ENCODE measurements around the gene TRIO.

TRIO gene

DNA sequence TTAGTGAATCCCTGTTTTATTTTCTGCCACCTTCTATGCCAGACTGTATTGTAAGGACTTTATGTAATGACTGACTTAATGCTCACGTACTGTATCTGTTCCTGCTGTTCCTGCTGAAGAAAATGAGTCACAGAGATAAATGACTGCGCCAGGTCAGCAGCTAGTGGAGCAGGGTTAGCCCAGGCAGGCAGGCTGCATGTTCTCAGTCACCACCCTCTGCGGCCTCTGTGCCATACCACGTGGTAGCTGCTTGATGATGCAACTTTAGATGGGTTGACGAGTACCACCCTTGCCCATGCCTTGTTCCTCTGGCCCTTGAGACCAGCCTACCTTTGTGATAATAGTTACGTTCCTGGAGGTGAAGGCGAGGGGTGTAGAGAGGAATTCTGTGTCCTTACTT lies 161.9 kb downstream of the TRIO start:
- no peak for DNase-seq

DNA sequence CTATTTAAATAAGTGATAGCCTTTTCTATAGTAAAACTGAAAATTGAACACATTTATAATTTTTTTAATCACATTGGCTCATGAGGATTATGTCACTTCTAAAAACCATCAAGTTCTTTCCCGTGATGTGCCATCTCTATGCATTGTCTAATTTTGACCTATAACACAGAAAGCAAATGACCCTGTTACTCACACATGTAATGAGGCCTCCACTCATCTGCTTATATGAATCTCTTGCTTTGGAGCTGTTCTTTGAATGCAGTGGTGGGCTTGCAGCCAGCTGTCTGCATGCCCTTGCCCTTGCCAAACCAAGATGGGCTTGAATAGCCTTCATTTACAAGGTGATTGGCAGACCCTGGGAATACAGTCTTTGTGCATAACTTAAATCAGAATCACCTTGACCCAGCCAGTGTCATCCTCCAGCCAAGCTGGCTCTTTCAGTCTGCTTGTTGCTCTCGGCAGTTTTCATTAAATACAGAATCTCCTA lies 163.2 kb downstream of the TRIO start:
- no peak for DNase-seq

DNA sequence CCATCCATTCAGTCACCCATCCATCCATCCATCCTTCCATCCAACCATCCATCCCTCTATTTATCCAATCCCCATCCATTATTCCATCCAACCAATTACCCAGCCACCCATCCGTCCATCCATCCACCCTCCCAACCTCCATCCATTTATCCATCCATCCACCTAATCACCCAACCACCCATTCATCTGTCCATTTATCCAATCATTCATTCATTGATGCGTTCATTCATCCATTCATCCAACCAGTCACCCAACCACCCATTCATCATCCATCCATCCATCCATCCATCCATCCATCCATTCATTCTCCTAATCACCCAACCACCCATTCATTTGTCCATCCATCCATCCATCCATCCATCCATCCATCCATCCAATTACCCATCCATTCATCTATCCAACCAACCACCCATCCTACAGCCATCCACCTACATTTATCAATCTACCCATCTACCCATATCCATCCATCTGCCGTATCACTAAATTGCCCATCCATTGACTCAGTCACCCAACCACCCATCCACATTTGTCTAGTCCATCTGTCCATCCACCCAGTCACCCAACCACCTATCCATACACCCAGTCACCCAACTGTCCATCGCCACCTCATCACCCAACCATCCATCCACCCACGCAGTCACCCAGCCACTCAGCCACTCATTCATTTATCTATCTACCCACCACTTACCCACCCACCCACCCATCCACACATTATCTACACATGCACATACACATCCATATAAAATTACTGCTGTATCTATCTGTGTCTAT lies 165.4 kb downstream of the TRIO start:
- DNase-seq: no peak

DNA sequence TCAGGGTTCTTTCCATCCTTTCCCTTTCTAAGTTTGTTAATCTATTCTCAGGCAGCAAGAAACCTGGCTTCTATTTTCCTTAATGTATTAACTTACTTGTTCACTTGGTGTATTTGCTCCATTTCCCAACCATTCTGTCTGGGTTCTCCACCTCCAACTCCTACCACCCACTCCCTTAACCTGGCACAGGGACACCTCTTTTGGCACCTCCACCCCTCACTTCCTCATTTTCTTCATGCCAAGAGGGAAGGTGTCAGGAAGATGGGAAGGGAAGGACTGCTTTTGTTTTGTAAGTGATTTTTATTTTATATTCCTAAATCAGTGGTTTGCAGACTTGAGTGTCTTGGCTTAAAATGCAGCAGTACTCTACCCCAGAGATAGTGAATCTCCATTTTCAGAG lies 166.1 kb downstream of the TRIO start:
- DNase-seq: no peak

DNA sequence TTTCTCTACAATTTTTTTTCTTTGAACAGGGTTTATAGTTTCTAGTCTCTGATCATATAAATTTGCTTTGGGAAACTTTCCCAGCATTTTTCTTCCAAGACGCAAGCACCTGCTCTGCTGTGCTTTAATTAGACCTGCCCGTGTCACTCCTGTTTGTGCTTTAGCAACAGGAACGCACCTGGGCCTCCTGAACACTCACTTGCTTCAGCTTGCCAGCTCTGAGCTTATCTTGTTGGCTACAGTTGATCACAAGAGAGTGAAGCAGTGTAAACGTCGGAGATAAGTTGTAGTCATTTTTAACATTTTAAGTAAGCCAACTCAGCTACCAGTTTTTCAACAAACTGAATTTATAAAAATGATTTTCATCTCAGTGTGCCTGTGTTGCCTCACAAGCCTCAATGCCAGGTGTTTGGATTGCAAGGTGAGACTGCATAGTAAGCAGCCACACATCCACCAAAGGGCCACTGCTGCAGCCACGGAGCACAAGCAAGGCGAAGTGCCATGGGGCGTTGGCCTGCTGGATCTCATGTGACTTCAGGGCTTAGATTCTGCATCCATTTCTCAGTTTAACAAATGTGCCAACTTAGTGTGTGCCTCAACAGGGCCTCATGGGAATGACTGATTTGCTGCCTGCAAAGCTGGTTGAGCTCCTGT lies 166.9 kb downstream of the TRIO start:
- DNase-seq: no peak

DNA sequence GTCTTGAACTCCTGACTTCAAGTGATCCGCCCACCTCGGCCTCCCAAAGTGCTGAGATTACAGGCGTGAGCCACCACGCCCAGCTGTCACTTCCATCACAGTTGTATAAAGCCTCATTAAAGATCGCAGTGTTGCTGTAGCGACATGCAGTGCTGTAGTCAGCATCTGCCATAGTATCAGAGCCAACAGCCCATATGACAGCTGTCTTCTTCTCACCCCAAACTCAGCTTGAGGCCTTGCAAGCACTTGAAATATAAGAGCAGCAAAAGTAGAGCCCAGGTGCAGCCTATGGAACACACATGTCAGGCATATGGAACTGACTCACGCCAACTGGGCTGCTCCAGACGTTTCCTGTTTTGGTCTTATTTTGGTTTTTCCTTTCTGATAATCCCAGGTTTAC lies 167.8 kb downstream of the TRIO start:
- no peak for DNase-seq

DNA sequence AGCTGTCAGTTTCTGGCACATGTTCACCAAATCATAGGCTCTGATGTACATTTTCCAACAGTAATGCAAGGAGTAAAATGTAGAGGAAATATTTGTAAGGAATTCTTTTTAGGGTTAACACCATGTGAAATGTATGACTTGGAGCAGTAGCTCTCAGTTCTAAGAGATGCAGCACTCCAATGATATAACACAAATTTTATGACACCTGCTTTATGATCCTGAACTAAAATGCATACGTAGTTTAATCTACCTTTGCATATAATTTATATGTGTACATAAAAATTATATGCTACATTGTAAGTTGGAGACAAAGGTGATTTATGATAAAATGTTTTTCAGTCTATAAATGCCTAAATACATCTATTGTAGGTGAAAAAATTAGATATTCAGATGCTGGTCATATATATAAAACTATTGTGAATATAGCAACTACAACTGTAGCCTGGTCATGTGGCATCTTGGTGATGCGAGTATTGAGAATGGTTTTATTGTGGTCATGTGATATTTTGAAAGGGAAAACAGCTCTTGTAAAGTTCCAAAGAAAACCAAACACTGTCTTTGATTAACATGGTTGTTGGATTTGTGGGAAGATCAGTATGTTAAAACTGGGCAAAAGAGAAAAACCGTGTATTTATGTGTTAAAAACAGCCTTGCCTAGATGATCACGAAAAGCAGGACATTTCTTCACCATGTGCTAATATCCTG lies 171.0 kb downstream of the TRIO start:
- DNase-seq: no peak

DNA sequence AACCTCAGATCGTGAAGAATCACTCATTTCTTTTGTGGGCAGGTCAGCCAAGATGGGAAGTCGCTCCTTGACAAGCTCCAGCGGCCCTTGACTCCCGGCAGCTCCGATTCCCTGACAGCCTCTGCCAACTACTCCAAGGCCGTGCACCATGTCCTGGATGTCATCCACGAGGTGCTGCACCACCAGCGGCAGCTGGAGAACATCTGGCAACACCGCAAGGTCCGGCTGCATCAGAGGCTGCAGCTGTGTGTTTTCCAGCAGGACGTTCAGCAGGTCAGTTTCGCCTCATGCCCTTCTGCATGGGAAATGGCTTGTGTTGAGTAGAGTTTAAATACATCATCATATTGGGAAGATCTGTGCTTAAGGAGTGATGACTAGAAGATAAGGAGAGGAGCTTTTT lies 173.3 kb downstream of the TRIO start:
- DNase-seq: no peak

DNA sequence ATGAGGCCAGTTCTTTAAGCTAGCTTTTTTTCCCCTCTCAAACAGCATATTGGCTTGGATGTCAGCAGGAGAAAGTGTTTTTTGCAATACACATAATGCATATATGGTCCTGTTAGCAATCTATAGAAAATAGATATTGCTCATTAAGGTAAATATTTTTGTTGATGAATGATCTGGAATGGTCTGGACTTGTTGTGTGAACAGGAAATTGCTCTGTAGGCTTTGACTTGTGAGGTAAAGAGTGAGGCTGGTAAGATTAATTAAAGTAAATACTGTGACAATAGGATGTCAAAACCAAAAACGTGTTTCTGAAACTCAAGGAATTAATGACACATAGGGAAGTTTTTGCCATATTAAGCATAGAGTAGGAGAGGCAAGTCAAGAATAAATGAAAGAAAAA lies 176.0 kb downstream of the TRIO start:
- DNase-seq: no peak

DNA sequence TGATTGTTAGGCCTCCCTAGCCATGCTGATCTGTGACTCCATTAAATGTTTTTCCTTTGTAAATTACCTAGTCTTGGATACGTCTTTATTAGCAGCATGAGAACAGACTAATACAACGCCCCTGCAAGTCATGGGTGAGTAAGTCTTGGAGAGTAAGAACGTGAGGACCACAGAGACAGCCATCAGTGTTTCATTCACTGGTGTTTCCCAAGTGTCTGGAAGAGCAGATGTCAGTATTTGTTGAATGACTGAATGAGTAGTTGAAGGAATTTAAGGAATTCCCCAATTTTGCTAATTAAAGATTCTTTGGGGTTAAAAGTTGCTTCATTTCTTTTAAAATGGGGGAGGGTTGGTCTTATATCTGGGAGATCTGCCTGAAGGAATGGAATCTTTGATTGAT lies 178.8 kb downstream of the TRIO start:
- no peak for DNase-seq

DNA sequence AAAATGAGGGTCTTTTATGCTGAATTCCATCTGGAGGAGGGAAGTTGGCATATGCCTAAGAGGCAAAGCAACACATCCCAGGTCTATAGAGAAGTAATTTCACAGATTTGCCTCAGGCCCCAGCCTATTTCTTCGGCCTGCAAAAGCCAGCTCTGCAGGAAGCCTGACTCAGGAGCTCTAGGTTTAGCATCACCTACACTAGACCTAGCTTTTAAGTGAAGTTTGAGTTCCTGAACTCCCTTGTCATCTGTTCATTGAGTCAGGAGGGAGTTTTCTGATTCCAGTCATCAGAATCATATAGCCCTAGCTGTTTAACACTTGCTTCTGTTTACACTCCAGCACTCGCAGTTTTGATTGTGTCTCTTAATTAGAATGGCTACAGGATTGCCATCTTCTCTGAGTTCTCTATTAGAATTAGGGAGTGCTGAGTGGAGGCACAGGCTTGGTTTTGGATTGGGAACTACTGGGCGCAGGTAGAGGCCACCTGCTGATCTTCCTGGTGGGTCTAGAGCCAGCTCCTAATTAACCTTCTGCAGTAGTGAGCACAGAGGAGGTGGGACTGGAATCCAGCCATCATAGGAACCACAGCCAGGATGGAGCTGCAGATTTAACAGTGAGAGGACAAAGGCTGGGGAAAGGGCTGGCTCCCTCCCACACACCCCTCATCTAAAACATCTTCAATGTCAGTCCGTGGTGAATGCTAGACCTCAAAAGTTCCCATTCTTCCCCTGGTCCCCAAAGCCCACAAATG lies 179.5 kb downstream of the TRIO start:
- DNase-seq: no peak

DNA sequence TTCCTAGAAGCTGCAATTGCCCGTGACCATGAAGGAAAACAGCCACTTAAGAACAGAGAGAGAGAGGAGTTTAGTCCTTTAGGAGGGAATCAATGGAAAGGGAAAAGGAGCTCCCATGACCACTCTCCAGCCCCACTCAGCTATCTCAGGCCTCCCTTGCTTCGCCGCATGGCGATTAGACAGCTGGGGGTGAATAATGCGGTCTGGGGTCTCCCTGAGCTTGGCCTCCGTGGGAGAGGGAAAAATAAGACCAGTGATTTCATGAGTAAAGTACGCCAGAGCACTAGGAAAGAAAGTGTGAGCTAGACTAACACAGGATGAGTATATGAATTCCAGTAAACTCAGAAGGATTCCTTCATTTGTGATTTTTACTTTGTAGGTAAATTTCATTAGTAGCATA lies 180.3 kb downstream of the TRIO start:
- no peak for DNase-seq

DNA sequence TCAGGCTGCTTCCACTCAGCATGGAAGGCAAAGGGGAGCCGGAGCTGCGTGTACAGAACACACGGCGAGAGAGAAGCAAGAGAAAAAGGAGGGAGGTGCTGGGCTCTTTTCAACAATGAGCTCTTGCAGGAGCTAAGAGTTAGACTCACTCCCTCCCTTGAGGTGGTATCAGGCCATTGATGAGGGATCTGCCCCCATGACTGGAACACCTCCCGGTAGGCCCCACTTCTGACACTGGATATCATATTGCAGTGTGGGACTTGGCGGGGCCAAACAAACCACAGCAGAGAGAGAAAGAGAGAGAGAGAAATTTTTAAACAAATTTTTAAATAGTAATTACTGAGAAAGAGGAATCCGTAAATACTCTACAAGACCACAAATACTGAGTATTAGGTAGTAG lies 182.2 kb downstream of the TRIO start:
- DNase-seq: no peak

DNA sequence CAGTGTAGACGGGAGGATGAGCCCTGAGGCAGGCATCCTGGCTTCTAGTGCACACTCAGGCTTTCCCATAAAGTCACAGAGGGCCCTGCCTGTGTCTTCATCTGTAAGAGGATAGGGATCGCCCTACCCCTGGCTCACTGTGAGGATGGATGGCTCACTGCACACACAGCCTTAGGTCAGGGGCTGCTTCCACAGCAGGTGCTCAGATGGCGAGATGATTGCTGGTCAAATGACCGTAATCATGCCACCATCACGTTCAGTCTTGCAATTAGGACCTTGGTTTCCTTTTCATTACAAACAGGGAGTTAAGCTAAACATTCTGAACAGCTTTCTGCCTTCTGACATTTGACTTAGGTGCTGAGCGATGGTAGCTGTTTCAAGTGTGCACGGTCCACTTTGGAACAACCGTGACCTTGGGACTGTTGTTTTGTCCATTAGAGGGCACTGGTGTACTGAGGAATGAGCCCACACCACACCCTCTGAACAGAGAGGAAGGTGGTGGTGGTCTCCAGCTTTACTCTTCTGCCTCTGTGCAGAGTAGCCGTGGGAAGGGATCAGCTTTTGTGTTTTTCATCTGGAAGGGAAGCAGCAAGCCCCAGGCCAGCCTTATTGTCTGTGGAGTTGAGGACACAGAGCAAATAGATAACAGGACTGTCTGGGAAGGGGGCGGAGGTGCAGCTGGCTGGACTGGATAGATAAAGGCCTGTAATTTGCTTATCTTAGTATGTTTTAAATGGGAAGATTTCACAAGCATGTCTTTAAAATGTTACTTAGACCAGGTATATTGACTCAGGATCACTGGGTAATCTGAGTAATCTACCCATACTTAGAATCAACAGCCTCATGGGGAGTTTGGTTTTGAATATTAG lies 183.1 kb downstream of the TRIO start:
- no peak for DNase-seq

DNA sequence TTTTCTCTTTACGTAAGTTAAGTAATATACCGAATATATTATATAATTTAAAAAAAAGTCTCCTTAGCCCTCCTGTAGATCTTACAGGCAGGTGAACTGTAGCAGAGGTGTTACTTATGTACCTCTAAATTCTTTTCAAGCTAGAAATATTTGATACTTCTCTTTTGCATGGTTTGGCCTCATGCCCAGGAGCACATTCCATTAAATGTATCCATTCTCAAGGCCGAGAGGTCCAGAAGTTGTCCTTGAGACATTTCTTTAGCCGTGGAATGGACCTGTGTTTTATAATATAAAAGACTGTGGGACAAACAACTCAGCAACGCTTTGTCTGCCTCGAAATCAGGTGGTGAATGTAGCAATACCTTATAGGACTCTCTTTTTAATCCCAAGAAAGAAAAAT lies 184.5 kb downstream of the TRIO start:
- no peak for DNase-seq

DNA sequence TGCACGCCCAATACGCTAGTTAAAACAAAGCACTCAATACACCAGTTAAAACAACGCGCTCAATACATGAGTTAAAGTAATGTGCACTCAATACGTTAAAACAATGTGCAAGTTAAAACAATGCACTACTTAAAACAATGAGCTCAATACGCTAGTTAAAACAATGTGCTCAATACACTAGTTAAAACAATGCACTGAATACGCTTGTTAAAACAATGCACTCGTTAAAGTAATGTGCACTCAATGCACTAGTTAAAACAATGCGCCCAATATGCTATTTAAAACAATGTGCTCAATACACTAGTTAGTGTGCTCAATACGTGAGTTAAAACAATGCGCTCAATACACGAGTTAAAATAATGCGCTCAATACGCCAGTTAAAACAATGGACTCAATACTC lies 185.0 kb downstream of the TRIO start:
- no peak for DNase-seq

DNA sequence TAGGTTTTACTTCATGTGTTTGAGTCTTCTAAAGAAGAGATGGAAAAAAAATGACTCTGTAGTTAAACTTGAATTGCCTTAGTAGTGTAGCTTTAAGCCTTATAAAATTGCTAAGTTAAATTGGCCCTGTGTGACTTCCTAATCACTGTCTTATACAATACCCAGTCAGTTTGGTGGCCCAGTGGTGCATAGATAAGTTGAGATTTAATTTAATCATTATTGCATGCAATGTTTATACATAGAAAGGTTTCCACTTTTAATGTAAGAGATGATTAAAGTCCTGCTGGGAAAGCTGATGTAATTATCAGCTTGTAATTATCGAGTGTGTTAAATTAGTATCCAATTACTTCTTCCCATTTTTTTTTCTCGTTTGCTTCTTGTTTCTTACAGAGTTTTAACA lies 187.1 kb downstream of the TRIO start:
- no peak for DNase-seq

DNA sequence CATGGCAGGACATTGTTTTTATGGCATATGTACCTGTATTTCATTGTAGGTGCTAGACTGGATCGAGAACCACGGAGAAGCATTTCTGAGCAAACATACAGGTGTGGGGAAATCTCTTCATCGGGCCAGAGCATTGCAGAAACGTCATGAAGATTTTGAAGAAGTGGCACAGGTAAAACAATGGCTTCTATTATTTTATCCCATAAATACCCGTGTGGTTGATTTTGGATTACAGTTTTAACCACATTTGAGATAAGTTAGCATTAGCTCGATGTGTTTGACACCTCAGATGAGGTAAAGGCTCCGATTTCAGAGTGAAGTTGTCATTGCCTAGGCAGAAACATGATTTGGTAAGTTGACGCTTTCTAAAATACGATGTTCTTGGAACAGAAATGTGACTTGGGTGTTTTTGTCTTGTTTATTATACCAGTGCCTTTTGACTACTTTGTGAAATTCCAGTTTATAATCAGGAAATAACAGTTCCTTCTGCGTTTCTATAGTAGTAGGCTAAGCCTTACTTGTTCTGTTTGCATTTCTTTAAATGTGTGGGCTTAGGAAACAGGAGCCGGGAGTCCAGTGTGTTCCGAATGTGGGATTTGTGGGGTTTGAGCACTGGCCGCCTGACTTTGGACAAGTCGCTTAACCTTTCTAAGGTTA lies 187.7 kb downstream of the TRIO start:
- DNase-seq: no peak

DNA sequence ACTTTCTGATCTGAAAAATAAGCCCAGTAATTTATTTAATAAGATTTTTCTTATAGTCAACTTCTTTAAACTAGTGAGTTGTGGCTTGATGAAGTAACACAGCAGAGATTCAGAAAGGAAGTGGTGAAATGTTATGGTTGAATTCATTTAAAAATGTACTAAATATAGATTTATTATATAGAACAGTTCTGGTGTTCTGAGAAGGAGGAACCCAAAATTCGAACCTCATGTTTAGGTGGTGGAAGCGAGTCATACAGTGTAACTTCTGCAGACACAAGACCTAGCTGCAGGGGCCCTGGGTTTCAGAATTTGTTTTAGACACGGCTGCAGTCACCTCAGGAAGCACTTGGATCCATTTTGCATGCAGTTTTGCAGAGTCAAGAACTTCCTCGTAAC lies 188.2 kb downstream of the TRIO start:
- no peak for DNase-seq

DNA sequence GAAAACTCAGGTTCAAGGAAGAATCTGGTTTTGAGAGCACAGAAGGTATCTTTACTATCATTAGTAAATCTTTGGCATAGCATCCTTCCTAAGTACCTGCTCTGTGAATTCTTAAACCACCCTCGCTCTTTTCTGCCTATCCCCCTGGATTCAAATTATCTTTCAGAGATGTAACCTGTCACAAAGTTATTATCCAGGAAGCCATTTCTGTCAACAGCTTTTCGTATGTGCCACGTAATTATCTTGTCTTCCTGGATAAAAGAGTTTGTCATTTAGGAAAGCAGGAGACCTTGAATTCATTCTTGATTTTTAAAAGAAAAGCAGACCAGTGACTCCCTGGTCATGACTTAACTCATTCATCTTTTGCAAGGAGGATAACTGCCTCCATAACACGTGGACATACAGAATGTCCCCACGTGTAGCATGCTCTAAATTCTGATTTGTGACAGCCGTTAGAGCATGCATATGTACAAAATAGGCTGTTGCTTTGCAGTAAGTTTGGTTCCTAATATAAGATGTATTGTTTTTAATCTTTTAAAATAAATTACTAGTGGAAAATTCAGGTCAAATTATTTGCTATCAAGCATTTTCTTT lies 189.0 kb downstream of the TRIO start:
- DNase-seq: no peak

DNA sequence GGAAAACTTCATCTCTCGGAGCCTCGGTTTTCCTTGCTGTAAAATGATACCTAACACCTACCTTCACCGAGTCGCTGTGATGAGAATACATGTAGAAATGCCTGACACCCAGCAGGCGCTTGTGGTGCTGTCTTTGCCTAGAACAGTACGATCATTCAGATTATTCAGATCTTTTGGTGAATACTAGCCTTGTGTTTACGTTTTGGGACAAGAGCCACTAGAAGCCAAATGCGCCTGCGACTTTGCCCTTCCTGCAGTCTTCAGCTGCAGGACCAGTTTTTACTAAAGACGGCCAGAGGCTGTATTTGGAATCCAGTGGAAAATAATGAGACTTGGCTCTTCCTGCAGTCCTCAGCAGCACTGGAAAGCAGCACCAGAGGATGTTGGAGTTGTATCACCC lies 189.6 kb downstream of the TRIO start:
- DNase-seq: no peak

Measured in cortex of kidney (tissue), 1 donor.